HAP-1 (cell line): ENCODE measurements around the gene ZBED6.
A peak's percentile ranks its signal among the peaks of the same experiment; 100 is the strongest.
"Not testable (repeated sequence)": the region's sequence is repeated elsewhere in the genome, so short reads cannot be mapped to it uniquely, and the experiment has no call there.

Source experiments
- DNase-seq, 2 experiments: peaks; one replicate each; pipeline ENCODE4 v3.0.0-alpha.2; 2016 to 2020; ENCODE audit warnings: low spot score in 2 of 2
- H3K27me3 ChIP-seq: fragments of 250-450 bp; sonication (Bioruptor Pico); 2 replicates; pipeline ENCODE4 v1.5.1; 2020; ENCODE audit warnings: low read depth, mild to moderate bottlenecking, moderate library complexity
- H3K36me3 ChIP-seq: fragments of 250-450 bp; sonication (Bioruptor Pico); replicated peaks from 2 replicates; pipeline ENCODE4 v1.5.1; 2020; ENCODE audit warnings: mild to moderate bottlenecking
- H3K4me1 ChIP-seq: fragments of 250-450 bp; sonication (Bioruptor Pico); 2 replicates; pipeline ENCODE4 v1.5.1; 2020; ENCODE audit warnings: mild to moderate bottlenecking
- H3K4me3 ChIP-seq: fragments of 250-450 bp; sonication (Bioruptor Pico); 2 replicates; pipeline ENCODE4 v1.5.1; 2020; ENCODE audit warnings: mild to moderate bottlenecking, moderate library complexity
- H3K9me3 ChIP-seq: fragments of 250-450 bp; sonication (Bioruptor Pico); 2 replicates; pipeline ENCODE4 v1.5.1; 2020; ENCODE audit warnings: mild to moderate bottlenecking, moderate library complexity
- in situ Hi-C: fragments of 300-500 bp; cut with MboI; formaldehyde crosslinking; loops from 3 replicates; pipeline ENCODE4 v1.14.3; 2020; ENCODE audit warnings: low sequenced_read_pairs, inconsistent platforms, mixed read lengths

Gene ZBED6

DNA sequence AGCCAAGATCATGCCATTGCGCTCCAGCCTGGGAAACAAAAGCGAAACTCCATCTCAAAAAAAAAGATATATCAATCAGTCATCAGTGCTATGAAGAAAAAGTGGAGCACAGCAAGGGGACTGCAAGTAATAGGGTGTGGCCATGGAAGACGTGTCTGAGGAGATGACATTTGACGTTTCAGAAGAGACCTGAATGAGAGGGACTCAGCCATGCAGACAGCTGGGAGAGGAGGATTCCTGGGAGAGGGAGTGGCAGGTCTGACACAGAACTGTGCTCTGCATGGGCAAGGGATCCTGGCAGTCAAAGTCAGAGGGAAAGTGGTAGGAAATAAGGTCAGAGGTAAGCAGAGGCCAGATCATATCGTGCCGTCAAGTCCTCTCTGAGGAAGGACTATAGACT, 27.2 kb upstream of the ZBED6 start:
- DNase-seq: no peak
- H3K36me3 ChIP-seq: no peaks in the 10 kb centered on the region
- in situ Hi-C loops: no loop called here

GRCh38 chr1:203769505-203770343, 25.7 kb upstream of the ZBED6 start:
- no peak overlapping the region for H3K4me3 ChIP-seq
- H3K4me1 ChIP-seq: peaks cover 8% of the 10 kb centered on the region
- in situ Hi-C loops: no loop called here
- peak in 1 of 2 experiments; percentile 35 for DNase-seq
- no peaks in the 10 kb centered on the region for H3K36me3 ChIP-seq
- no peaks in the 10 kb centered on the region for H3K27me3 ChIP-seq
- no peaks in the 10 kb centered on the region for H3K9me3 ChIP-seq

More for the DNA sequence above, 27.2 kb upstream of the ZBED6 start:
- H3K9me3 ChIP-seq: no peaks in the 10 kb centered on the region
- H3K27me3 ChIP-seq: no peaks in the 10 kb centered on the region
- peaks cover 2% of the 10 kb centered on the region; the same call in 1 of the 2 replicates for H3K4me1 ChIP-seq
- no peak overlapping the region for H3K4me3 ChIP-seq

- H3K9me3 ChIP-seq: no peaks in the 10 kb centered on the region
- in situ Hi-C loops: no loop called here
- no peaks in the 10 kb centered on the region for H3K36me3 ChIP-seq
- no peaks in the 10 kb centered on the region for H3K27me3 ChIP-seq
- DNase-seq: no peak
- no peak overlapping the region for H3K4me3 ChIP-seq
- H3K4me1 ChIP-seq: peaks cover 9% of the 10 kb centered on the region
Measured at GRCh38 chr1:203771901-203772301, 23.5 kb upstream of the ZBED6 start.

DNA sequence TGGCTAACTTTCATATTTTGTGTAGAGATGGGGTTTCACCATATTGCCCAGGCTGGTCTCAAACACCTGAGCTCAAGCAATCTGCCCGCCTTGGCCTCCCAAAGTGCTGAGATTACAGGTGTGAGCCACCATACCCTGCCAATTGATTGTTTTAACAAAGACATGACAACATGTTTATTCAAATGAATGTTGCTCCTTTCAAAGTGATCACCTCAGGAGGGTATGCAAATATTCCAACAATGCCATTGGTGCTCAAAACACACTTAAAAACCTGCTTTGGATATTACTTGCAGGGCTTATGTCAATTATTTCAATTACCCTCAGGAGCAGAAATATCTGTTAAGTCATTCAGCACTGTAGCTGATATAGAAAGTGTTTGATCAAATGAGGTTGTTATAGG, 22.6 kb upstream of the ZBED6 start:
- no peaks in the 10 kb centered on the region for H3K27me3 ChIP-seq
- in situ Hi-C loops: no loop called here
- peaks cover 9% of the 10 kb centered on the region for H3K4me1 ChIP-seq
- no peak overlapping the region for H3K4me3 ChIP-seq
- no peaks in the 10 kb centered on the region for H3K36me3 ChIP-seq
- DNase-seq: no peak
- H3K9me3 ChIP-seq: no peaks in the 10 kb centered on the region

- H3K4me3 ChIP-seq: no peak overlapping the region
- H3K4me1 ChIP-seq: peaks cover 7% of the 10 kb centered on the region
- no peaks in the 10 kb centered on the region for H3K9me3 ChIP-seq
- no peak for DNase-seq
- H3K27me3 ChIP-seq: no peaks in the 10 kb centered on the region
- no peaks in the 10 kb centered on the region for H3K36me3 ChIP-seq
- in situ Hi-C loops: no loop called here
Measured at GRCh38 chr1:203776636-203777035, 18.8 kb upstream of the ZBED6 start.

GRCh38 chr1:203777596-203777995, 17.8 kb upstream of the ZBED6 start:
- peaks cover 7% of the 10 kb centered on the region for H3K4me1 ChIP-seq
- no peaks in the 10 kb centered on the region for H3K9me3 ChIP-seq
- in situ Hi-C loops: no loop called here
- H3K4me3 ChIP-seq: no peak overlapping the region
- no peak for DNase-seq
- H3K27me3 ChIP-seq: no peaks in the 10 kb centered on the region
- H3K36me3 ChIP-seq: no peaks in the 10 kb centered on the region

DNA sequence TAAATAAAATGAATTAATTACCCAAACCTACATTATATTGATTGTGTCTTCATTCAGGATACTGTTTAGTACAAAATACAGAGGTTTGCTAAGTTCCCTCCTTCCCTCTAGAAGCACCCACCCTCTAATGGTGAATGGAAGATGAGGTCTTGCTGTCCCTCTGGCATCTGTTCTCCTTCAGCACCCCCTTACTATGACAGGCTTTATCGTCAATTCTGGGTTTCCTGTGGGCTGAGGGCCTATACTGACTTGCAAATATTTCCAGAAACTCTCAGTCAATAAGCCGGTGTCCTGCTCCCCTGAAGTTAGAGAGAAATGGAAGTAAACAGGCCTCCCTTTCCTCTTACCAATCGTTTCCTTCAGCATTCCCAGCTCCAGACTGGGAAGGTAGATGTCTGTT, 17.3 kb upstream of the ZBED6 start:
- in situ Hi-C loops: no loop called here
- Histone ChIP-seq H3K36me3 (no peaks in the 10 kb centered on the region), H3K4me1 (peaks cover 7% of the 10 kb centered on the region), H3K4me3 (no peak overlapping the region), H3K9me3 (no peaks in the 10 kb centered on the region), H3K27me3 (no peaks in the 10 kb centered on the region)
- DNase-seq: no peak

- H3K9me3 ChIP-seq: no peaks in the 10 kb centered on the region
- H3K27me3 ChIP-seq: no peaks in the 10 kb centered on the region
- H3K4me1 ChIP-seq: peaks cover 10% of the 10 kb centered on the region
- no peak overlapping the region for H3K4me3 ChIP-seq
- in situ Hi-C loops: no loop called here
- H3K36me3 ChIP-seq: no peaks in the 10 kb centered on the region
- no peak for DNase-seq
Measured at GRCh38 chr1:203778789-203779188, 16.6 kb upstream of the ZBED6 start.

DNA sequence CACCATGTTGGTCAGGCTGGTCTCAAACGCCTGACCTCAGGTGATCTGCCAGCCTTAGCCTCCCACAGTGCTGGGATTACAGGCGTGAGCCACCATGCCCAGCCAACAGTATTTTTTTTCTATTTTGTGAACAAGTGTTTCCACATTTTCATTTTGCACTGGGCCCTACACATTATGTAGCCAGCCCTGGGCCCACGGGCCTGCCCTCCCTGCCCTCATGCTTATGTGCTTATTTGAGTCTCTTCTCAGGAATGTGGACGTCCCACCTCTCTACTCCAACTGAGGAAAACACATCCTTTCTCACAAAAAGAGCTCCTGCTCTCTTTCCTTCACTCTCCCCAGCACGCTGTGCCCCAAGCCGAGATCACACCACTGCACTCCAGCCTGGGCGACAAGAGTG, 13.5 kb upstream of the ZBED6 start:
- peaks cover 8% of the 10 kb centered on the region for H3K4me1 ChIP-seq
- H3K36me3 ChIP-seq: no peaks in the 10 kb centered on the region
- H3K4me3 ChIP-seq: no peak overlapping the region
- H3K9me3 ChIP-seq: no peaks in the 10 kb centered on the region
- no peak for DNase-seq
- in situ Hi-C loops: no loop called here
- H3K27me3 ChIP-seq: no peaks in the 10 kb centered on the region

GRCh38 chr1:203789966-203790365, 5.5 kb upstream of the ZBED6 start:
- Histone ChIP-seq H3K27me3 (no peaks in the 10 kb centered on the region), H3K9me3 (no peaks in the 10 kb centered on the region), H3K4me3 (no peak overlapping the region), H3K36me3 (no peaks in the 10 kb centered on the region), H3K4me1 (peaks cover 26% of the 10 kb centered on the region)
- in situ Hi-C loops: no loop called here
- peak; percentile 40 to 77 for DNase-seq

GRCh38 chr1:203791498-203791897, 3.9 kb upstream of the ZBED6 start:
- Histone ChIP-seq H3K9me3 (no peaks in the 10 kb centered on the region), H3K4me3 (no peak overlapping the region), H3K4me1 (peaks cover 29% of the 10 kb centered on the region), H3K27me3 (no peaks in the 10 kb centered on the region), H3K36me3 (peaks cover 4% of the 10 kb centered on the region; the same call in 1 of the 2 replicates)
- in situ Hi-C loops: no loop called here
- DNase-seq: no peak

- in situ Hi-C loops: no loop called here
- Histone ChIP-seq H3K4me3 (no peak overlapping the region), H3K4me1 (peaks cover 36% of the 10 kb centered on the region), H3K27me3 (no peaks in the 10 kb centered on the region), H3K9me3 (peaks cover 9% of the 10 kb centered on the region; the same call in 1 of the 2 replicates), H3K36me3 (peaks cover 13% of the 10 kb centered on the region)
- DNase-seq: no peak
Measured at GRCh38 chr1:203792486-203792885, 2.9 kb upstream of the ZBED6 start.

- H3K4me3 ChIP-seq, H3K27me3 ChIP-seq, in situ Hi-C loops, DNase-seq: not testable (repeated sequence)
- peaks cover 12% of the 10 kb centered on the region; the same call in 1 of the 2 replicates for H3K9me3 ChIP-seq
- peaks cover 32% of the 10 kb centered on the region for H3K4me1 ChIP-seq
- H3K36me3 ChIP-seq: peaks cover 23% of the 10 kb centered on the region
Measured at GRCh38 chr1:203793561-203793960, 1.9 kb upstream of the ZBED6 start.

GRCh38 chr1:203794764-203795440, 521 bp upstream of the ZBED6 start:
- Histone ChIP-seq H3K27me3 (no peaks in the 10 kb centered on the region), H3K9me3 (peaks cover 15% of the 10 kb centered on the region), H3K4me3 (peak overlapping the region; percentile 77), H3K4me1 (peaks cover 19% of the 10 kb centered on the region), H3K36me3 (peaks cover 24% of the 10 kb centered on the region)
- DNase-seq: no peak
- in situ Hi-C loops: no loop called here
